ENCODE results near the gene RNF32.
"Not testable (repeated sequence)": the region's sequence is repeated elsewhere in the genome, so short reads cannot be mapped to it uniquely, and the experiment has no call there.

Gene RNF32

GRCh38 chr7:156675721-156676120 lies 35.1 kb downstream of the RNF32 start:
- DNase-seq (ENCODE audit: low read depth in 2 of 2): no peak

GRCh38 chr7:156676263-156676662 lies 35.7 kb downstream of the RNF32 start:
- DNase-seq (ENCODE audit: low read depth in 2 of 2): no peak

GRCh38 chr7:156677374-156678054 lies 36.9 kb downstream of the RNF32 start:
- no peak for DNase-seq (ENCODE audit: low read depth in 2 of 2)

- DNase-seq (ENCODE audit: low read depth in 2 of 2): no peak
These were observed 39.7 kb downstream of the RNF32 start for GRCh38 chr7:156680281-156680680.

GRCh38 chr7:156682928-156683327 lies 42.4 kb downstream of the RNF32 start:
- DNase-seq (ENCODE audit: low read depth in 2 of 2): no peak

- DNase-seq (ENCODE audit: low read depth in 2 of 2): no peak
These were observed 43.7 kb downstream of the RNF32 start for GRCh38 chr7:156684251-156684650.

GRCh38 chr7:156684661-156685060 lies 44.1 kb downstream of the RNF32 start:
- DNase-seq (ENCODE audit: low read depth in 2 of 2): no peak

GRCh38 chr7:156691764-156692163 lies 51.2 kb downstream of the RNF32 start:
- no peak for DNase-seq (ENCODE audit: low read depth in 2 of 2)

GRCh38 chr7:156692849-156693248 lies 52.3 kb downstream of the RNF32 start:
- no peak for DNase-seq (ENCODE audit: low read depth in 2 of 2)

GRCh38 chr7:156693627-156694026 lies 53.1 kb downstream of the RNF32 start:
- DNase-seq (ENCODE audit: low read depth in 2 of 2): no peak

GRCh38 chr7:156697283-156697682 lies 56.7 kb downstream of the RNF32 start:
- not testable (repeated sequence) for DNase-seq (ENCODE audit: low read depth in 2 of 2)

- not testable (repeated sequence) for DNase-seq (ENCODE audit: low read depth in 2 of 2)
These were observed 57.9 kb downstream of the RNF32 start for GRCh38 chr7:156698512-156698911.

GRCh38 chr7:156701787-156702186 lies 61.2 kb downstream of the RNF32 start:
- not testable (repeated sequence) for DNase-seq (ENCODE audit: low read depth in 2 of 2)

- no peak for DNase-seq (ENCODE audit: low read depth in 2 of 2)
These were observed 61.8 kb downstream of the RNF32 start for GRCh38 chr7:156702399-156702798.

- no peak for DNase-seq (ENCODE audit: low read depth in 2 of 2)
These were observed 62.6 kb downstream of the RNF32 start for GRCh38 chr7:156703209-156703608.

GRCh38 chr7:156703773-156704482 lies 63.4 kb downstream of the RNF32 start:
- DNase-seq (ENCODE audit: low read depth in 2 of 2): no peak

GRCh38 chr7:156722043-156722826 lies 81.7 kb downstream of the RNF32 start:
- DNase-seq (ENCODE audit: low read depth in 2 of 2): no peak

GRCh38 chr7:156725073-156725472 lies 84.5 kb downstream of the RNF32 start:
- DNase-seq (ENCODE audit: low read depth in 2 of 2): no peak

- no peak for DNase-seq (ENCODE audit: low read depth in 2 of 2)
These were observed 85.4 kb downstream of the RNF32 start for GRCh38 chr7:156725936-156726335.

Measured in activated CD8-positive, alpha-beta memory T cell treated with anti-CD3 and anti-CD28 coated beads for 4 hours (primary cell).